ENCODE results near the gene TIGIT.

TIGIT gene

GRCh38 chr3:114355653-114356052 lies 61.8 kb downstream of the TIGIT start:
- TF ChIP-seq GATA2 (IDR thresholded peaks at IDR 0.05; ENCODE audit: low read depth, low read length) (no peak), GATA3 (IDR thresholded peaks at IDR 0.05; ENCODE audit: low read depth, low read length) (no peak)

GRCh38 chr3:114356066-114356465 lies 62.2 kb downstream of the TIGIT start:
- no peak for TF ChIP-seq GATA3 (IDR thresholded peaks at IDR 0.05; ENCODE audit: low read depth, low read length)
- no peak for TF ChIP-seq GATA2 (IDR thresholded peaks at IDR 0.05; ENCODE audit: low read depth, low read length)

- TF ChIP-seq GATA3 (IDR thresholded peaks at IDR 0.05; ENCODE audit: low read depth, low read length): no peak
- no peak for TF ChIP-seq GATA2 (IDR thresholded peaks at IDR 0.05; ENCODE audit: low read depth, low read length)
Measured at GRCh38 chr3:114356525-114356924, 62.7 kb downstream of the TIGIT start.
